AG09309 (cell line): ENCODE data around the gene FBXO46.

Experiments used
- DNase-seq: peaks from one replicate; pipeline ENCODE4 v3.0.0-alpha.2; 2010; ENCODE audit warnings: low read depth
- H3K4me3 ChIP-seq: 2 replicates; pipeline ENCODE4 v1.5.1; 2011; ENCODE audit warnings: mild to moderate bottlenecking, low read depth, low read length, moderate library complexity; ENCODE audit not compliant: control insufficient read depth
- CTCF ChIP-seq: IDR thresholded peaks from 2 replicates; pipeline ENCODE4 v1.5.1; 2011; ENCODE audit warnings: mild to moderate bottlenecking, low read depth, low read length, inconsistent platforms; ENCODE audit not compliant: insufficient read depth, control insufficient read depth; ENCODE audit errors: missing control alignments

Gene FBXO46

GRCh38 chr19:45730368-45731288 lies at the start of gene FBXO46:
Gene FBXO46 (minus strand): TSS chr19:45730896. CDS start chr19:45713495, 17,401 bp downstream.
- TF ChIP-seq CTCF: no peak
- DNase-seq: peak; percentile 94
- H3K4me3 ChIP-seq: peak within 1 kb of the TSS; percentile 85

- DNase-seq: no peak
- no peak for TF ChIP-seq CTCF
- H3K4me3 ChIP-seq: peak overlapping the region; percentile 72; the same call in 1 of the 2 replicates
These were observed 49.4 kb upstream of the FBXO46 start for GRCh38 chr19:45780146-45780447.

- TF ChIP-seq CTCF: no peak
- H3K4me3 ChIP-seq: no peak overlapping the region
These were observed 48.8 kb upstream of the FBXO46 start for GRCh38 chr19:45779231-45780145.

GRCh38 chr19:45778010-45778661 lies 47.4 kb upstream of the FBXO46 start:
- no peak for TF ChIP-seq CTCF
- H3K4me3 ChIP-seq: no peak overlapping the region
- DNase-seq: no peak

More at GRCh38 chr19:45779231-45780145, 48.8 kb upstream of the FBXO46 start:
- DNase-seq: no peak

GRCh38 chr19:45777395-45777961 lies 46.8 kb upstream of the FBXO46 start:
- no peak for DNase-seq
- H3K4me3 ChIP-seq: no peak overlapping the region
- TF ChIP-seq CTCF: no peak

GRCh38 chr19:45774765-45775164 lies 44.1 kb upstream of the FBXO46 start:
- TF ChIP-seq CTCF: no peak
- no peak for DNase-seq
- H3K4me3 ChIP-seq: no peak overlapping the region
